ENCODE data around the gene GPC3. TPM values are rescaled to one million over a fixed set of nuclear protein-coding genes. Genes with fewer than 3 reads are reported as not detected.

Gene GPC3
- total RNA-seq, 1 experiment from 2014 or later = 0.98 TPM

DNA sequence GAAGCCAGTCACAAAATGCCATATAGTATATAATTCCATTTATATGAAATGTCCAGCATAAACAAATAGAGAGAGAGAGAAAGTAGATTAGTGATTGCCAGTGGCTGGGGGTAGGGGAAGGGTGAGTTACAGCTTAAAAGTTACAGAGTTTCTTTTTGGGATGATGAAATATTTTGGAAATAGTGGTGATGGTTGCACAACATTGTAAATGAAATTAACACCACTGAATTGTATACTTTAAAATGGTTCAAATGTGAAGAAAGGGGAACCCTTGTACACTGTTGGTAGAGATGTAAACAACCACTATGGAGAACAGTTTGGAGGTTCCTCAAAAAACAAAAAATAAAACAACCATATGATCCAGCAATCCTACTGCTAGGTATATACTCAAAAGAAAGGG lies 439.0 kb downstream of the GPC3 start:
- no peak overlapping the region for H3K27ac ChIP-seq (ENCODE audit: low read depth, low read length)
- ChIA-PET CTCF (no interaction called here), RAD21 (ENCODE audit: low non-redundant PET in 1 of 2, low total read pairs in 2 of 2, uncharacterized antibody in 2 of 2, unreplicated experiment in 2 of 2) (no interaction called here), POLR2A (no interaction called here)
- H3K27me3 ChIP-seq (ENCODE audit: insufficient read depth, low read length) = no peaks in the 10 kb centered on the region
- H3K4me3 ChIP-seq (replicated peaks in 1 of 2; ENCODE audit: low read depth in 1 of 2, low read length in 2 of 2) = no peak overlapping the region
- peaks cover 3 to 15% of the 10 kb centered on the region in 2 experiments for H3K4me1 ChIP-seq (ENCODE audit: control insufficient read depth in 1 of 2, insufficient read depth in 2 of 2, low read length in 2 of 2)
- H3K36me3 ChIP-seq (ENCODE audit: control insufficient read depth in 1 of 2, insufficient read depth in 2 of 2, low read length in 2 of 2) = no peaks in the 10 kb centered on the region
- H4K20me1 ChIP-seq (ENCODE audit: insufficient read depth) = no peaks in the 10 kb centered on the region
- H3K4me2 ChIP-seq (ENCODE audit: low read length) = no peak overlapping the region
- no TSS peak for BruUV-seq (replicated peaks)
- TF ChIP-seq CEBPB (IDR thresholded peaks at IDR 0.05; ENCODE audit: low read depth) (no peak), EZH2phosphoT487 (IDR thresholded peaks at IDR 0.05; ENCODE audit: borderline replicate concordance) (no peak), FOSL1 (IDR thresholded peaks at IDR 0.05; ENCODE audit: low read depth) (no peak), TCF7L2 (IDR thresholded peaks at IDR 0.05; ENCODE audit: borderline replicate concordance, extremely low read depth, insufficient read depth, insufficient read length) (no peak), POLR2A (IDR thresholded peaks at IDR 0.05; ENCODE audit: borderline replicate concordance, extremely low read depth, insufficient read depth, insufficient read length) (no peak), ZNF274 (IDR thresholded peaks at IDR 0.05; ENCODE audit: low read depth, low read length) (no peak), YY1 (IDR thresholded peaks at IDR 0.05; ENCODE audit: extremely low read depth, insufficient replicate concordance, low read depth, low read length) (no peak), EZH2 (IDR thresholded peaks at IDR 0.05) (no peak), SP1 (IDR thresholded peaks at IDR 0.05; ENCODE audit: low read depth) (no peak), SIN3A (IDR thresholded peaks at IDR 0.05; ENCODE audit: low read depth) (no peak), SRF (IDR thresholded peaks at IDR 0.05; ENCODE audit: low read depth) (no peak), CTCF (IDR thresholded peaks at IDR 0.05 in 2 of 3, conservative IDR thresholded peaks at IDR 0.05 in 1 of 3; ENCODE audit: borderline replicate concordance in 1 of 3, insufficient read depth in 1 of 3, low read depth in 2 of 3, low read length in 2 of 3) (no peak), POLR2AphosphoS5 (IDR thresholded peaks at IDR 0.05; ENCODE audit: low read depth, low read length) (no peak), JUND (IDR thresholded peaks at IDR 0.05) (no peak)
- TF ChIP-seq, protein P1, sequence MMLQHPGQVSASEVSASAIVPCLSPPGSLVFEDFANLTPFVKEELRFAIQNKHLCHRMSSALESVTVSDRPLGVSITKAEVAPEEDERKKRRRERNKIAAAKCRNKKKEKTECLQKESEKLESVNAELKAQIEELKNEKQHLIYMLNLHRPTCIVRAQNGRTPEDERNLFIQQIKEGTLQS (IDR thresholded peaks at IDR 0.05) = no peak
- TF ChIP-seq, protein P2, sequence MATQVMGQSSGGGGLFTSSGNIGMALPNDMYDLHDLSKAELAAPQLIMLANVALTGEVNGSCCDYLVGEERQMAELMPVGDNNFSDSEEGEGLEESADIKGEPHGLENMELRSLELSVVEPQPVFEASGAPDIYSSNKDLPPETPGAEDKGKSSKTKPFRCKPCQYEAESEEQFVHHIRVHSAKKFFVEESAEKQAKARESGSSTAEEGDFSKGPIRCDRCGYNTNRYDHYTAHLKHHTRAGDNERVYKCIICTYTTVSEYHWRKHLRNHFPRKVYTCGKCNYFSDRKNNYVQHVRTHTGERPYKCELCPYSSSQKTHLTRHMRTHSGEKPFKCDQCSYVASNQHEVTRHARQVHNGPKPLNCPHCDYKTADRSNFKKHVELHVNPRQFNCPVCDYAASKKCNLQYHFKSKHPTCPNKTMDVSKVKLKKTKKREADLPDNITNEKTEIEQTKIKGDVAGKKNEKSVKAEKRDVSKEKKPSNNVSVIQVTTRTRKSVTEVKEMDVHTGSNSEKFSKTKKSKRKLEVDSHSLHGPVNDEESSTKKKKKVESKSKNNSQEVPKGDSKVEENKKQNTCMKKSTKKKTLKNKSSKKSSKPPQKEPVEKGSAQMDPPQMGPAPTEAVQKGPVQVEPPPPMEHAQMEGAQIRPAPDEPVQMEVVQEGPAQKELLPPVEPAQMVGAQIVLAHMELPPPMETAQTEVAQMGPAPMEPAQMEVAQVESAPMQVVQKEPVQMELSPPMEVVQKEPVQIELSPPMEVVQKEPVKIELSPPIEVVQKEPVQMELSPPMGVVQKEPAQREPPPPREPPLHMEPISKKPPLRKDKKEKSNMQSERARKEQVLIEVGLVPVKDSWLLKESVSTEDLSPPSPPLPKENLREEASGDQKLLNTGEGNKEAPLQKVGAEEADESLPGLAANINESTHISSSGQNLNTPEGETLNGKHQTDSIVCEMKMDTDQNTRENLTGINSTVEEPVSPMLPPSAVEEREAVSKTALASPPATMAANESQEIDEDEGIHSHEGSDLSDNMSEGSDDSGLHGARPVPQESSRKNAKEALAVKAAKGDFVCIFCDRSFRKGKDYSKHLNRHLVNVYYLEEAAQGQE (IDR thresholded peaks at IDR 0.05; ENCODE audit: low read depth) = no peak
- TF ChIP-seq, protein P3, sequence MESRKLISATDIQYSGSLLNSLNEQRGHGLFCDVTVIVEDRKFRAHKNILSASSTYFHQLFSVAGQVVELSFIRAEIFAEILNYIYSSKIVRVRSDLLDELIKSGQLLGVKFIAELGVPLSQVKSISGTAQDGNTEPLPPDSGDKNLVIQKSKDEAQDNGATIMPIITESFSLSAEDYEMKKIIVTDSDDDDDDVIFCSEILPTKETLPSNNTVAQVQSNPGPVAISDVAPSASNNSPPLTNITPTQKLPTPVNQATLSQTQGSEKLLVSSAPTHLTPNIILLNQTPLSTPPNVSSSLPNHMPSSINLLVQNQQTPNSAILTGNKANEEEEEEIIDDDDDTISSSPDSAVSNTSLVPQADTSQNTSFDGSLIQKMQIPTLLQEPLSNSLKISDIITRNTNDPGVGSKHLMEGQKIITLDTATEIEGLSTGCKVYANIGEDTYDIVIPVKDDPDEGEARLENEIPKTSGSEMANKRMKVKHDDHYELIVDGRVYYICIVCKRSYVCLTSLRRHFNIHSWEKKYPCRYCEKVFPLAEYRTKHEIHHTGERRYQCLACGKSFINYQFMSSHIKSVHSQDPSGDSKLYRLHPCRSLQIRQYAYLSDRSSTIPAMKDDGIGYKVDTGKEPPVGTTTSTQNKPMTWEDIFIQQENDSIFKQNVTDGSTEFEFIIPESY (IDR thresholded peaks at IDR 0.05; ENCODE audit: extremely low read depth, insufficient replicate concordance, low read length) = no peak
- TF ChIP-seq, protein P4, sequence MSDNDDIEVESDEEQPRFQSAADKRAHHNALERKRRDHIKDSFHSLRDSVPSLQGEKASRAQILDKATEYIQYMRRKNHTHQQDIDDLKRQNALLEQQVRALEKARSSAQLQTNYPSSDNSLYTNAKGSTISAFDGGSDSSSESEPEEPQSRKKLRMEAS (IDR thresholded peaks at IDR 0.05) = no peak
- ATAC-seq (no peak), DNase-seq (ENCODE audit: low read depth, low spot score) (no peak)
- H3K9ac ChIP-seq (ENCODE audit: low read length) = no peak overlapping the region
- H2AFZ ChIP-seq (ENCODE audit: low read depth, low read length, poor library complexity, severe bottlenecking) = no peak overlapping the region
- no peaks in the 10 kb centered on the region for H3K9me2 ChIP-seq (ENCODE audit: insufficient read depth)
- intact Hi-C loops (cut with micrococcal nuclease) = no loop called here
- no peaks in the 10 kb centered on the region for H3K9me3 ChIP-seq (ENCODE audit: control insufficient read depth in 1 of 2, insufficient read depth in 1 of 2, low read depth in 1 of 2, low read length in 2 of 2)
- H3K79me2 ChIP-seq (ENCODE audit: insufficient read depth, low read length) = no peaks in the 10 kb centered on the region
